Astrocyte (in vitro differentiated cells and primary cell): ENCODE data around the gene NOP56.

Experiments used
- CTCF ChIP-seq: IDR thresholded peaks from 2 replicates; pipeline ENCODE4 v1.5.1; 2011; ENCODE audit warnings: low read depth, mild to moderate bottlenecking, inconsistent platforms, low read length, moderate library complexity; ENCODE audit not compliant: insufficient read depth
- EZH2 ChIP-seq: IDR thresholded peaks from 2 replicates; pipeline ENCODE4 v1.6.1; 2012; ENCODE audit warnings: mild to moderate bottlenecking, low read length, inconsistent platforms; ENCODE audit not compliant: insufficient read depth

- TF ChIP-seq CTCF: no peak
- no peak for TF ChIP-seq EZH2
These were observed 38.7 kb downstream of the NOP56 start for GRCh38 chr20:2691127-2691526.
